Astrocyte (in vitro differentiated cells and primary cell): ENCODE data around the gene FAF1.

Source experiments
- EZH2 ChIP-seq: IDR thresholded peaks from 2 replicates; pipeline ENCODE4 v1.6.1; 2012; ENCODE audit warnings: mild to moderate bottlenecking, low read length, inconsistent platforms; ENCODE audit not compliant: insufficient read depth
- TF ChIP-seq, protein P1 (sequence below): IDR thresholded peaks from 2 replicates; pipeline ENCODE4 v1.5.1; 2011; ENCODE audit warnings: low read depth, mild to moderate bottlenecking, inconsistent platforms, low read length, moderate library complexity; ENCODE audit not compliant: insufficient read depth

DNA sequence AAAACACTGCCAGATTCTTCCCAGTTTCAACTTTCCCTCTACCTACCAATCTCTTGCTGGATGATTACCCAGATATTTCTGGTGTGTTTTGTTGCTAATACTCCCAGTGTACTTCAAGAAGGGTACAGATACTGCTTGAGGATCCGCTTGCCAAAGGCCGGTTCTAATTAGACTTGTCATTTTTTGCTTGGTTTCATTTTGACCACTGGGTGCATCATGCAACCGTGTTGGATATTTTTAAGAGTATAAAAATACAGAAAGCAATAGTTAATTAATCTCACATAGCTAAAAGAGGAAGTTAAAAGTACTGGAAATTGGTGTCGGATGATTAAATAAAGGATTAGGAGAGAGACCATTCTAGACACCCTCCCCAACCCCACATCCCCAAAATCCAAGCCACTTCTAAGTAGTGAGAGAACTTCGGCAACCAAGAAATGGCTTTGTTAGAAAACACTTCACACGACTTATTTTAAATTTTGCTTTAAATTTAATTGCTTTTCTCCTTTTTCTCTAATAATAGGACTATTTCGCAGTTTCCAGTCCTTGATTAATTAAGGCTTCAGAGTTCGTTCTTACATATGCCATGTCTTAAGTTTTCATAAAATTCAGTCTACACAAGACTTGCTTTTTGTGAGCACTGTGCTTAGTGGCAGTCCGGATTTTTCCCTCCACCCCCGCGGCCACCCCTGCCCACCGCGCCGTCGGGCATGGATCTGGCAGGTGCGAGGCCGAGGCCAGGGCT lies 7.5 kb upstream of the FAF1 start:
- TF ChIP-seq, protein P1, sequence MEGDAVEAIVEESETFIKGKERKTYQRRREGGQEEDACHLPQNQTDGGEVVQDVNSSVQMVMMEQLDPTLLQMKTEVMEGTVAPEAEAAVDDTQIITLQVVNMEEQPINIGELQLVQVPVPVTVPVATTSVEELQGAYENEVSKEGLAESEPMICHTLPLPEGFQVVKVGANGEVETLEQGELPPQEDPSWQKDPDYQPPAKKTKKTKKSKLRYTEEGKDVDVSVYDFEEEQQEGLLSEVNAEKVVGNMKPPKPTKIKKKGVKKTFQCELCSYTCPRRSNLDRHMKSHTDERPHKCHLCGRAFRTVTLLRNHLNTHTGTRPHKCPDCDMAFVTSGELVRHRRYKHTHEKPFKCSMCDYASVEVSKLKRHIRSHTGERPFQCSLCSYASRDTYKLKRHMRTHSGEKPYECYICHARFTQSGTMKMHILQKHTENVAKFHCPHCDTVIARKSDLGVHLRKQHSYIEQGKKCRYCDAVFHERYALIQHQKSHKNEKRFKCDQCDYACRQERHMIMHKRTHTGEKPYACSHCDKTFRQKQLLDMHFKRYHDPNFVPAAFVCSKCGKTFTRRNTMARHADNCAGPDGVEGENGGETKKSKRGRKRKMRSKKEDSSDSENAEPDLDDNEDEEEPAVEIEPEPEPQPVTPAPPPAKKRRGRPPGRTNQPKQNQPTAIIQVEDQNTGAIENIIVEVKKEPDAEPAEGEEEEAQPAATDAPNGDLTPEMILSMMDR: peak; percentile 12
- no peak for TF ChIP-seq EZH2
